ENCODE results near the gene HES5. TPM values are rescaled to one million over a fixed set of nuclear protein-coding genes. Genes with fewer than 3 reads are reported as not detected.

Gene HES5
- total RNA-seq, 1 donor: not detected

GRCh38 chr1:2523891-2524609 is 6.0 kb downstream of the HES5 start:
- peaks cover 44% of the 10 kb centered on the region for H4K20me1 ChIP-seq (ENCODE audit: insufficient read depth, low read length)
- H3K9me3 ChIP-seq (ENCODE audit: low read depth, low read length): no peaks in the 10 kb centered on the region
- H3K4me2 ChIP-seq (ENCODE audit: insufficient read depth, low read length): peak overlapping the region; percentile 97
- H3K36me3 ChIP-seq (ENCODE audit: insufficient read depth, low read length): peaks cover 12% of the 10 kb centered on the region
- H3K27ac ChIP-seq (ENCODE audit: low read depth, low read length): no peak overlapping the region
- no peak overlapping the region for H2AFZ ChIP-seq (ENCODE audit: low read length)
- TF ChIP-seq, protein P1, sequence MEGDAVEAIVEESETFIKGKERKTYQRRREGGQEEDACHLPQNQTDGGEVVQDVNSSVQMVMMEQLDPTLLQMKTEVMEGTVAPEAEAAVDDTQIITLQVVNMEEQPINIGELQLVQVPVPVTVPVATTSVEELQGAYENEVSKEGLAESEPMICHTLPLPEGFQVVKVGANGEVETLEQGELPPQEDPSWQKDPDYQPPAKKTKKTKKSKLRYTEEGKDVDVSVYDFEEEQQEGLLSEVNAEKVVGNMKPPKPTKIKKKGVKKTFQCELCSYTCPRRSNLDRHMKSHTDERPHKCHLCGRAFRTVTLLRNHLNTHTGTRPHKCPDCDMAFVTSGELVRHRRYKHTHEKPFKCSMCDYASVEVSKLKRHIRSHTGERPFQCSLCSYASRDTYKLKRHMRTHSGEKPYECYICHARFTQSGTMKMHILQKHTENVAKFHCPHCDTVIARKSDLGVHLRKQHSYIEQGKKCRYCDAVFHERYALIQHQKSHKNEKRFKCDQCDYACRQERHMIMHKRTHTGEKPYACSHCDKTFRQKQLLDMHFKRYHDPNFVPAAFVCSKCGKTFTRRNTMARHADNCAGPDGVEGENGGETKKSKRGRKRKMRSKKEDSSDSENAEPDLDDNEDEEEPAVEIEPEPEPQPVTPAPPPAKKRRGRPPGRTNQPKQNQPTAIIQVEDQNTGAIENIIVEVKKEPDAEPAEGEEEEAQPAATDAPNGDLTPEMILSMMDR (IDR thresholded peaks at IDR 0.05; ENCODE audit: extremely low read depth, low read depth, low read length): no peak
- no peak overlapping the region for H3K4me3 ChIP-seq (ENCODE audit: insufficient read depth, low read length)
- DNase-seq (ENCODE audit: insufficient read length, low spot score, missing footprints): no peak
- peaks cover 48% of the 10 kb centered on the region for H3K79me2 ChIP-seq (ENCODE audit: insufficient read depth, low read length)
- peaks cover 11% of the 10 kb centered on the region for H3K27me3 ChIP-seq (ENCODE audit: insufficient read depth, low read length)
- peaks cover 20% of the 10 kb centered on the region for H3K4me1 ChIP-seq (ENCODE audit: insufficient read depth, low read length)

DNA sequence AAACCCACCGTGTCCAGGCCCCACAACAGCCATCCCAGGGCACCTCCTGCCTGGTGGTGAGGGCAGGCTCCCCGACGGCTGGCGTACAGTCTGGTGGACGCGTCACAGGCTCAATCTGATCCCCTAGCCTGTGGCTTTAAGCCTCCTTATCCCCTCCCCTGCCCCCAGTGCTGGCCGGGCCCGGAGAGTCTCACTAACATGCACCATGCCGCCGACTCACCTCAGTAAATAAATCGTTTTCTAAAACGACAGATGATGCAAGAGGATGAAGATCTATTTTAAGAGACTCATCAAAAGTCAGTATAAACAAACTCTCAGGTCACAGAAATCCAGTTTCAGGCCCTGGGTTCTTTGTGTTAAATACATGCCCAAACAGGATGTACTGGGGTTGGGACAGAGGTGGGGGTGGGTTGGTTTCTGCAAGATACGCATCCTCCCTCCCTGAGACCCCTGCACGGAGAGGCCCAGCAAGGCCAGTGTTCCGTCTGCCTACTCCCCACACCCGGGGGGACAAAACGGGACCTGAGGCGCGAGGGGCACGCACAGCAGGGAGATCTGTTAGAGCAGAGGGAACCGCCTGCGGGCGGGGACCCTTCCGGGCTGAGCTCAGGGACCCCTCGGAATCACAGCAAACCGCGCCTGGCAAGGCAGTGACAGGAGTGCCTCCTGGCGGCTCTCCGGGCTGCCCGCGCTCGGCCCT is 6.7 kb downstream of the HES5 start:
- no peak for DNase-seq (ENCODE audit: insufficient read length, low spot score, missing footprints)
- TF ChIP-seq, protein P1 (IDR thresholded peaks at IDR 0.05; ENCODE audit: extremely low read depth, low read depth, low read length): no peak
- no peaks in the 10 kb centered on the region for H3K9me3 ChIP-seq (ENCODE audit: low read depth, low read length)
- no peak overlapping the region for H3K4me3 ChIP-seq (ENCODE audit: insufficient read depth, low read length)
- H3K27me3 ChIP-seq (ENCODE audit: insufficient read depth, low read length): peaks cover 4% of the 10 kb centered on the region
- peaks cover 20% of the 10 kb centered on the region for H3K4me1 ChIP-seq (ENCODE audit: insufficient read depth, low read length)
- H3K36me3 ChIP-seq (ENCODE audit: insufficient read depth, low read length): peaks cover 17% of the 10 kb centered on the region
- no peak overlapping the region for H3K4me2 ChIP-seq (ENCODE audit: insufficient read depth, low read length)
- H2AFZ ChIP-seq (ENCODE audit: low read length): no peak overlapping the region
- peaks cover 48% of the 10 kb centered on the region for H3K79me2 ChIP-seq (ENCODE audit: insufficient read depth, low read length)
- no peak overlapping the region for H3K27ac ChIP-seq (ENCODE audit: low read depth, low read length)
- H4K20me1 ChIP-seq (ENCODE audit: insufficient read depth, low read length): peaks cover 44% of the 10 kb centered on the region

DNA sequence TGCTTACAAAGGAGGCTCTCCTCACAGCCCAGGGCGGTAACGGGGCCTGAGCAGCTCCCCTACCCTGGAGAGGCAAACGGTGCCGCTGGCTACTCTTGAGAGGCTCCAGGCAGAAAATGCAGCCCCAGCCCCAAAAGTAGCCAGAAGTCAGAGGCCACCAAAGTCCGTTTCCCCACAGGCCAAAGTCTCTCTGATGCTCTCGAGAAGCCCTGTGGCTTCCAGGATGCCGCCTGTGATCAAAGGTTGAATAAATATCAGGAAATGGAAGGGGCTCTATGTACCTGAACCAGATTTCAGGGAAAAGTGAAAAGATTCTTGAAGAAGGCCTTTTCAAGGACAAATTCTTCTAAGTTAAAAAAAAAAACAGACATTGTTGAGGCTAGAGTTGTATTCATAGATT is 7.8 kb downstream of the HES5 start:
- Histone ChIP-seq H3K27me3 (ENCODE audit: insufficient read depth, low read length) (no peaks in the 10 kb centered on the region), H3K4me2 (ENCODE audit: insufficient read depth, low read length) (no peak overlapping the region), H3K4me3 (ENCODE audit: insufficient read depth, low read length) (no peak overlapping the region), H3K36me3 (ENCODE audit: insufficient read depth, low read length) (peaks cover 27% of the 10 kb centered on the region), H3K4me1 (ENCODE audit: insufficient read depth, low read length) (peaks cover 20% of the 10 kb centered on the region), H2AFZ (ENCODE audit: low read length) (no peak overlapping the region), H3K79me2 (ENCODE audit: insufficient read depth, low read length) (peaks cover 48% of the 10 kb centered on the region), H3K27ac (ENCODE audit: low read depth, low read length) (no peak overlapping the region), H4K20me1 (ENCODE audit: insufficient read depth, low read length) (peaks cover 44% of the 10 kb centered on the region), H3K9me3 (ENCODE audit: low read depth, low read length) (no peaks in the 10 kb centered on the region)
- TF ChIP-seq, protein P1 (IDR thresholded peaks at IDR 0.05; ENCODE audit: extremely low read depth, low read depth, low read length): no peak
- DNase-seq (ENCODE audit: insufficient read length, low spot score, missing footprints): no peak

- Histone ChIP-seq H3K4me2 (ENCODE audit: insufficient read depth, low read length) (no peak overlapping the region), H3K4me1 (ENCODE audit: insufficient read depth, low read length) (peaks cover 16% of the 10 kb centered on the region), H3K36me3 (ENCODE audit: insufficient read depth, low read length) (peaks cover 28% of the 10 kb centered on the region), H3K9me3 (ENCODE audit: low read depth, low read length) (no peaks in the 10 kb centered on the region), H3K27ac (ENCODE audit: low read depth, low read length) (no peak overlapping the region), H3K79me2 (ENCODE audit: insufficient read depth, low read length) (peaks cover 46% of the 10 kb centered on the region), H4K20me1 (ENCODE audit: insufficient read depth, low read length) (peaks cover 44% of the 10 kb centered on the region), H2AFZ (ENCODE audit: low read length) (no peak overlapping the region), H3K27me3 (ENCODE audit: insufficient read depth, low read length) (no peaks in the 10 kb centered on the region), H3K4me3 (ENCODE audit: insufficient read depth, low read length) (no peak overlapping the region)
- DNase-seq (ENCODE audit: insufficient read length, low spot score, missing footprints): no peak
- TF ChIP-seq, protein P1 (IDR thresholded peaks at IDR 0.05; ENCODE audit: extremely low read depth, low read depth, low read length): no peak
Observed at GRCh38 chr1:2520806-2521205, 9.3 kb downstream of the HES5 start.

Measured in osteoblast (primary cell).